GM18520 (cell line): Measurements from ENCODE around the gene SIX1.
A peak's percentile ranks its signal among the peaks of the same experiment; 100 is the strongest.

Experiments used
- ATAC-seq: cut with Tn5 transposase; IDR thresholded peaks from one replicate; pipeline ENCODE4 v1.9.1; 2021; ENCODE audit not compliant: unreplicated experiment

The SIX1 gene

GRCh38 chr14:60648934-60649874, at the start of gene SIX1:
Gene SIX1 (minus strand): TSS chr14:60649477. CDS start chr14:60649189, 288 bp downstream.
- ATAC-seq, result peak; percentile 38

- ATAC-seq, result no peak
Observed at GRCh38 chr14:60695327-60695726, 46.0 kb upstream of the SIX1 start.

GRCh38 chr14:60691383-60692113, 42.3 kb upstream of the SIX1 start:
- no peak for ATAC-seq

- ATAC-seq, result no peak
Observed at GRCh38 chr14:60686865-60687264, 37.6 kb upstream of the SIX1 start.

GRCh38 chr14:60684203-60684602, 34.9 kb upstream of the SIX1 start:
- no peak for ATAC-seq

GRCh38 chr14:60681271-60681670, 32.0 kb upstream of the SIX1 start:
- no peak for ATAC-seq

GRCh38 chr14:60680511-60680910, 31.2 kb upstream of the SIX1 start:
- no peak for ATAC-seq

GRCh38 chr14:60679566-60680258, 30.4 kb upstream of the SIX1 start:
- no peak for ATAC-seq

GRCh38 chr14:60677701-60678100, 28.4 kb upstream of the SIX1 start:
- no peak for ATAC-seq

GRCh38 chr14:60670989-60671388, 21.7 kb upstream of the SIX1 start:
- ATAC-seq, result no peak

- ATAC-seq, result no peak
Observed at GRCh38 chr14:60668431-60669112, 19.3 kb upstream of the SIX1 start.

GRCh38 chr14:60665177-60665550, 15.9 kb upstream of the SIX1 start:
- ATAC-seq, result no peak

GRCh38 chr14:60662982-60663381, 13.7 kb upstream of the SIX1 start:
- ATAC-seq, result no peak

GRCh38 chr14:60661721-60662120, 12.4 kb upstream of the SIX1 start:
- no peak for ATAC-seq

GRCh38 chr14:60658909-60659585, 9.8 kb upstream of the SIX1 start:
- no peak for ATAC-seq

GRCh38 chr14:60658211-60658690, 9.0 kb upstream of the SIX1 start:
- no peak for ATAC-seq

GRCh38 chr14:60657456-60658210, 8.4 kb upstream of the SIX1 start:
- ATAC-seq, result no peak

GRCh38 chr14:60656686-60657455, 7.6 kb upstream of the SIX1 start:
- ATAC-seq, result peak; percentile 68
